ENCODE results near the gene DNAJB13. TPM values are rescaled to one million over a fixed set of nuclear protein-coding genes. Genes with fewer than 3 reads are reported as not detected.
A peak's percentile ranks its signal among the peaks of the same experiment; 100 is the strongest.

The DNAJB13 gene
- total RNA-seq, 1 experiment from 2014 or later, result not detected

- H3K79me2 ChIP-seq (ENCODE audit: insufficient read depth, low read length), result no peaks in the 10 kb centered on the region
- no peak overlapping the region for H3K56ac ChIP-seq (ENCODE audit: insufficient read length, low read depth, low read length)
- no peak overlapping the region for H3K4ac ChIP-seq (ENCODE audit: low read depth, low read length)
- peaks cover 0 to 8% (median 4%) of the 10 kb centered on the region in 3 experiments; a peak in 3 of 7 replicates for H3K36me3 Mint-ChIP-seq (ENCODE audit: insufficient read depth in 1 of 3, low read depth in 3 of 3)
- no peaks in the 10 kb centered on the region for H3K23me2 ChIP-seq (ENCODE audit: insufficient read length, low read depth, low read length, poor library complexity, severe bottlenecking)
- no peak overlapping the region for H3K23ac ChIP-seq (ENCODE audit: insufficient read length, low read depth, low read length)
- H2BK120ac ChIP-seq (ENCODE audit: low read depth, low read length, poor library complexity, severe bottlenecking), result no peak overlapping the region
- peak overlapping the region in 1 of 3 experiments; percentile 39; a peak in 1 of 7 replicates for H3K27ac Mint-ChIP-seq
- no peak for DNase-seq
- H2BK20ac ChIP-seq (ENCODE audit: low read depth, low read length, poor library complexity, severe bottlenecking), result no peak overlapping the region
- no peaks in the 10 kb centered on the region for H3K9me3 ChIP-seq (ENCODE audit: control insufficient read depth, low read depth, low read length)
- no peak overlapping the region for H3K18ac ChIP-seq (ENCODE audit: insufficient read length, low read depth, low read length)
- no peaks in the 10 kb centered on the region for H3K4me1 ChIP-seq (ENCODE audit: insufficient read depth, low read length)
- no peak overlapping the region for H2BK5ac ChIP-seq (ENCODE audit: insufficient read length, low read length)
- H2BK12ac ChIP-seq (ENCODE audit: insufficient read length, low read depth, low read length), result no peak overlapping the region
- no peak overlapping the region for H4K8ac ChIP-seq (replicated peaks; ENCODE audit: insufficient read length, low read depth, low read length)
- no CpG with 5 or more reads among the region's 8 CpGs for WGBS (ENCODE audit: extremely low coverage, insufficient read length, low lambda C conversion rate)
- no peak for TF ChIP-seq CTCF (conservative IDR thresholded peaks at IDR 0.05)
- no peak overlapping the region for H2AK5ac ChIP-seq (ENCODE audit: insufficient read length, low read length)
- H3T11ph ChIP-seq (ENCODE audit: low read length), result no peak overlapping the region
- H2AFZ ChIP-seq (ENCODE audit: low read length), result no peak overlapping the region
- H3K14ac ChIP-seq (ENCODE audit: insufficient read depth, low read length), result no peak overlapping the region
- no peak overlapping the region for H2BK15ac ChIP-seq (ENCODE audit: low read depth, low read length)
- H3K27me3 Mint-ChIP-seq (ENCODE audit: low read depth), result no peaks in the 10 kb centered on the region; the same call in 1 of the 2 replicates
- no peaks in the 10 kb centered on the region for H3K9me3 Mint-ChIP-seq
- no peak overlapping the region for H4K91ac ChIP-seq (ENCODE audit: insufficient read length, low read depth, low read length)
- no peaks in the 10 kb centered on the region for H3K79me1 ChIP-seq (ENCODE audit: insufficient read depth, low read depth, low read length, poor library complexity, severe bottlenecking)
- H4K20me1 ChIP-seq (ENCODE audit: control insufficient read depth, insufficient read depth, insufficient read length), result no peaks in the 10 kb centered on the region
- no peak overlapping the region for H3K4me3 Mint-ChIP-seq
- H3K9ac ChIP-seq (ENCODE audit: extremely low read depth, insufficient read length, low read length), result no peak overlapping the region
- no peak overlapping the region for H4K5ac ChIP-seq (ENCODE audit: insufficient read length, low read depth, low read length)
- peaks cover 11 to 23% of the 10 kb centered on the region in 2 experiments for H3K4me1 Mint-ChIP-seq
- H3K4me2 ChIP-seq (ENCODE audit: insufficient read depth, insufficient read length, low read length), result no peak overlapping the region
- H3K27ac ChIP-seq (ENCODE audit: insufficient read length, low read depth, low read length), result no peak overlapping the region
- no peaks in the 10 kb centered on the region for H3K27me3 ChIP-seq (ENCODE audit: insufficient read depth, low read length)
Measured at GRCh38 chr11:74011360-74012073, 60.7 kb downstream of the DNAJB13 start.

All from H9 (cell line).